PC-9 (cell line): ENCODE results near the gene SGK1.

Experiments
- EZH2 ChIP-seq: fragments of 200-600 bp; sonication (generic); IDR thresholded peaks from 2 replicates; pipeline ENCODE4 v1.8.0; 2017; ENCODE audit warnings: antibody characterized with exemption, low read depth
- TF ChIP-seq, protein P1 (sequence below): fragments of 200-600 bp; sonication (generic); conservative IDR thresholded peaks from 2 replicates; pipeline ENCODE4 v1.6.1; 2017; ENCODE audit warnings: mixed run types, antibody characterized with exemption, mild to moderate bottlenecking, moderate library complexity

DNA sequence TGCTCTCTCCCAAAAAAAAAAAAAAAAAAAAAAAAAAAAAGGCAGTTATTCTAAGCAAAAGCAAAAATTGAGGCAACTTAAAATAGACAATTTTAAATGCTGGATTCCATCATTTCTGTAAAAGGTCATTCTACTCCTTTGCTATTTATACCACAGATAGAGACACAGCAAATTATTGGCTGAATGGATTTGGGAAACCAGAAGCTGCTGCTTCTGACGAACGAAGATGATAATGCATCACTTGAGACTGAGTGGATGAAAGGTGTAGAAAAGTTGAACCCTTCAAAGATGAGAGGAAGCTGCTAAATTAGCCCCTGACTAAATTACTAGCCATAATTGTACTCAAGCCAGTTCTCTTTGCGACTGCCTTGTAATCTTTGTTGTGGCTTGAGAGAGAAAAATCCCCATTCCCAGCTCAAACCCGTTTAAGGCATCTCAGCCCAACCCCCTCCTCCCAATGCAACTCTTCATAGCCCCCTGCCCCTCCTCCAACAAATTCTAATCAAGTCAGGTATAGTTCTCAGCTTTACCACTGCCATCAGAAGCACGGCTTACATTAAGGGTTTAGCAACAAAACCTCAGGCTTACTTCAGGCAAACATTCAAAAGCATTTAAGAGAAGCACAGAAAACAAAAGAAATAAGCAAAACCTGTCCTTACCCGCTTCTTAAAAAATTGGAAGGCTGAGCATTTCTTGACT lies 1.0 kb downstream of the SGK1 start:
- TF ChIP-seq, protein P1, sequence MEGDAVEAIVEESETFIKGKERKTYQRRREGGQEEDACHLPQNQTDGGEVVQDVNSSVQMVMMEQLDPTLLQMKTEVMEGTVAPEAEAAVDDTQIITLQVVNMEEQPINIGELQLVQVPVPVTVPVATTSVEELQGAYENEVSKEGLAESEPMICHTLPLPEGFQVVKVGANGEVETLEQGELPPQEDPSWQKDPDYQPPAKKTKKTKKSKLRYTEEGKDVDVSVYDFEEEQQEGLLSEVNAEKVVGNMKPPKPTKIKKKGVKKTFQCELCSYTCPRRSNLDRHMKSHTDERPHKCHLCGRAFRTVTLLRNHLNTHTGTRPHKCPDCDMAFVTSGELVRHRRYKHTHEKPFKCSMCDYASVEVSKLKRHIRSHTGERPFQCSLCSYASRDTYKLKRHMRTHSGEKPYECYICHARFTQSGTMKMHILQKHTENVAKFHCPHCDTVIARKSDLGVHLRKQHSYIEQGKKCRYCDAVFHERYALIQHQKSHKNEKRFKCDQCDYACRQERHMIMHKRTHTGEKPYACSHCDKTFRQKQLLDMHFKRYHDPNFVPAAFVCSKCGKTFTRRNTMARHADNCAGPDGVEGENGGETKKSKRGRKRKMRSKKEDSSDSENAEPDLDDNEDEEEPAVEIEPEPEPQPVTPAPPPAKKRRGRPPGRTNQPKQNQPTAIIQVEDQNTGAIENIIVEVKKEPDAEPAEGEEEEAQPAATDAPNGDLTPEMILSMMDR = no peak
- no peak for TF ChIP-seq EZH2
